DND-41 (cell line): Measurements from ENCODE around the gene ZNF606.

ENCODE experiments used
- EZH2 ChIP-seq: IDR thresholded peaks from 3 replicates; pipeline ENCODE4 v1.6.1; 2012; ENCODE audit warnings: borderline replicate concordance, low read depth, mild to moderate bottlenecking, moderate library complexity, low read length, inconsistent platforms; ENCODE audit not compliant: severe bottlenecking
- TF ChIP-seq, protein P1 (sequence below): IDR thresholded peaks from 2 replicates; pipeline ENCODE4 v1.5.1; 2012; ENCODE audit warnings: borderline replicate concordance, low read length, moderate library complexity, mild to moderate bottlenecking; ENCODE audit not compliant: poor library complexity, severe bottlenecking; ENCODE audit errors: extremely low read depth

DNA sequence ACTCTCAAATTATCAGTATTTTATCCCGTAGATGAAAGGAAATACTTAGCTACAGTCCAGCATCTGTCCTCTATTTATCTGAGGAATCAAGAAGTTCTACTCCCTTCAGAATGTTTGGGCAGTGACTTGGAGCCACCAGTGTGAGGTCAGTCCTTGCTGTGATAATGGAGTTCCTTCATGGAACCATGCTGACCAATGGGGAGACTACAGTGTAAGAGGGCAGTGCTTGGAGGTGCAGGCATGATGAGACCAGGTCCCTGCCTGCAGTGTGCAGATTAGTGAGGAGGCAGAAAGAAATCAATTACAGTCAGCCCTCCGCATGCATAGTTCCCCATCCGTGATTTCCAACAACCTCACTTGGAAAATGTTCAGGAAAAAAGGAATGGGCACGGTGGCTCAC, 28.2 kb downstream of the ZNF606 start, which contains the start of gene C19orf18:
- no peak for TF ChIP-seq EZH2
- TF ChIP-seq, protein P1, sequence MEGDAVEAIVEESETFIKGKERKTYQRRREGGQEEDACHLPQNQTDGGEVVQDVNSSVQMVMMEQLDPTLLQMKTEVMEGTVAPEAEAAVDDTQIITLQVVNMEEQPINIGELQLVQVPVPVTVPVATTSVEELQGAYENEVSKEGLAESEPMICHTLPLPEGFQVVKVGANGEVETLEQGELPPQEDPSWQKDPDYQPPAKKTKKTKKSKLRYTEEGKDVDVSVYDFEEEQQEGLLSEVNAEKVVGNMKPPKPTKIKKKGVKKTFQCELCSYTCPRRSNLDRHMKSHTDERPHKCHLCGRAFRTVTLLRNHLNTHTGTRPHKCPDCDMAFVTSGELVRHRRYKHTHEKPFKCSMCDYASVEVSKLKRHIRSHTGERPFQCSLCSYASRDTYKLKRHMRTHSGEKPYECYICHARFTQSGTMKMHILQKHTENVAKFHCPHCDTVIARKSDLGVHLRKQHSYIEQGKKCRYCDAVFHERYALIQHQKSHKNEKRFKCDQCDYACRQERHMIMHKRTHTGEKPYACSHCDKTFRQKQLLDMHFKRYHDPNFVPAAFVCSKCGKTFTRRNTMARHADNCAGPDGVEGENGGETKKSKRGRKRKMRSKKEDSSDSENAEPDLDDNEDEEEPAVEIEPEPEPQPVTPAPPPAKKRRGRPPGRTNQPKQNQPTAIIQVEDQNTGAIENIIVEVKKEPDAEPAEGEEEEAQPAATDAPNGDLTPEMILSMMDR: no peak
